Measurements from ENCODE around the gene NEB. TPM values are rescaled to one million over a fixed set of nuclear protein-coding genes. Genes with fewer than 3 reads are reported as not detected.
"Not testable (repeated sequence)": the region's sequence is repeated elsewhere in the genome, so short reads cannot be mapped to it uniquely, and the experiment has no call there.

The NEB gene
- total RNA-seq, 1 donor from 2014 or later = 1.0 TPM

GRCh38 chr2:151713291-151713903 is 20.9 kb downstream of the NEB start:
- no peak overlapping the region for H3K4me3 Mint-ChIP-seq (ENCODE audit: unreplicated experiment)
- H3K36me3 Mint-ChIP-seq (ENCODE audit: low read depth) = peaks cover 3% of the 10 kb centered on the region
- H3K27me3 Mint-ChIP-seq (ENCODE audit: low read depth) = no peaks in the 10 kb centered on the region
- no peak overlapping the region for H3K27ac Mint-ChIP-seq (ENCODE audit: unreplicated experiment)
- TF ChIP-seq CTCF (IDR thresholded peaks at IDR 0.05) = no peak
- no peaks in the 10 kb centered on the region for H3K9me3 Mint-ChIP-seq (ENCODE audit: low read depth)
- peaks cover 19% of the 10 kb centered on the region for H3K4me1 Mint-ChIP-seq (ENCODE audit: low read depth)
- no peak for DNase-seq (ENCODE audit: low spot score)

- DNase-seq (ENCODE audit: low spot score) = no peak
- H3K4me1 Mint-ChIP-seq (ENCODE audit: low read depth) = peaks cover 6% of the 10 kb centered on the region
- H3K9me3 Mint-ChIP-seq (ENCODE audit: low read depth) = no peaks in the 10 kb centered on the region
- H3K4me3 Mint-ChIP-seq (ENCODE audit: unreplicated experiment) = no peak overlapping the region
- no peak overlapping the region for H3K27ac Mint-ChIP-seq (ENCODE audit: unreplicated experiment)
- peaks cover 3% of the 10 kb centered on the region for H3K36me3 Mint-ChIP-seq (ENCODE audit: low read depth)
- no peak for TF ChIP-seq CTCF (IDR thresholded peaks at IDR 0.05)
- H3K27me3 Mint-ChIP-seq (ENCODE audit: low read depth) = no peaks in the 10 kb centered on the region
Observed at GRCh38 chr2:151711025-151711424, 23.3 kb downstream of the NEB start.

- no peaks in the 10 kb centered on the region for H3K27me3 Mint-ChIP-seq (ENCODE audit: low read depth)
- H3K4me3 Mint-ChIP-seq (ENCODE audit: unreplicated experiment) = no peak overlapping the region
- peaks cover 5% of the 10 kb centered on the region for H3K4me1 Mint-ChIP-seq (ENCODE audit: low read depth)
- H3K27ac Mint-ChIP-seq (ENCODE audit: unreplicated experiment) = no peak overlapping the region
- no peak for TF ChIP-seq CTCF (IDR thresholded peaks at IDR 0.05)
- no peaks in the 10 kb centered on the region for H3K9me3 Mint-ChIP-seq (ENCODE audit: low read depth)
- no peak for DNase-seq (ENCODE audit: low spot score)
- peaks cover 3% of the 10 kb centered on the region for H3K36me3 Mint-ChIP-seq (ENCODE audit: low read depth)
Observed at GRCh38 chr2:151708788-151709187, 25.5 kb downstream of the NEB start.

GRCh38 chr2:151707857-151708256 is 26.4 kb downstream of the NEB start:
- Mint-ChIP-seq H3K4me1 (ENCODE audit: low read depth) (peaks cover 5% of the 10 kb centered on the region), H3K27ac (ENCODE audit: unreplicated experiment) (no peak overlapping the region), H3K4me3 (ENCODE audit: unreplicated experiment) (no peak overlapping the region), H3K27me3 (ENCODE audit: low read depth) (no peaks in the 10 kb centered on the region), H3K36me3 (ENCODE audit: low read depth) (peaks cover 3% of the 10 kb centered on the region), H3K9me3 (ENCODE audit: low read depth) (no peaks in the 10 kb centered on the region)
- no peak for TF ChIP-seq CTCF (IDR thresholded peaks at IDR 0.05)
- no peak for DNase-seq (ENCODE audit: low spot score)

GRCh38 chr2:151704480-151704961 is 29.8 kb downstream of the NEB start:
- not testable (repeated sequence) for H3K27ac Mint-ChIP-seq (ENCODE audit: unreplicated experiment); H3K9me3 Mint-ChIP-seq (ENCODE audit: low read depth); H3K27me3 Mint-ChIP-seq (ENCODE audit: low read depth); DNase-seq (ENCODE audit: low spot score); H3K4me3 Mint-ChIP-seq (ENCODE audit: unreplicated experiment); H3K4me1 Mint-ChIP-seq (ENCODE audit: low read depth); H3K36me3 Mint-ChIP-seq (ENCODE audit: low read depth)

- H3K9me3 Mint-ChIP-seq (ENCODE audit: low read depth); H3K27ac Mint-ChIP-seq (ENCODE audit: unreplicated experiment); H3K27me3 Mint-ChIP-seq (ENCODE audit: low read depth); H3K4me3 Mint-ChIP-seq (ENCODE audit: unreplicated experiment); H3K4me1 Mint-ChIP-seq (ENCODE audit: low read depth); H3K36me3 Mint-ChIP-seq (ENCODE audit: low read depth); DNase-seq (ENCODE audit: low spot score): not testable (repeated sequence)
Observed at GRCh38 chr2:151698134-151698533, 36.1 kb downstream of the NEB start.
